ENCODE results near the gene PCLAF. TPM values are rescaled to one million over a fixed set of nuclear protein-coding genes. Genes with fewer than 3 reads are reported as not detected.
"Not testable (repeated sequence)": the region's sequence is repeated elsewhere in the genome, so short reads cannot be mapped to it uniquely, and the experiment has no call there.

PCLAF gene
- total RNA-seq, 1 experiment from 2014 or later: 138 TPM

DNA sequence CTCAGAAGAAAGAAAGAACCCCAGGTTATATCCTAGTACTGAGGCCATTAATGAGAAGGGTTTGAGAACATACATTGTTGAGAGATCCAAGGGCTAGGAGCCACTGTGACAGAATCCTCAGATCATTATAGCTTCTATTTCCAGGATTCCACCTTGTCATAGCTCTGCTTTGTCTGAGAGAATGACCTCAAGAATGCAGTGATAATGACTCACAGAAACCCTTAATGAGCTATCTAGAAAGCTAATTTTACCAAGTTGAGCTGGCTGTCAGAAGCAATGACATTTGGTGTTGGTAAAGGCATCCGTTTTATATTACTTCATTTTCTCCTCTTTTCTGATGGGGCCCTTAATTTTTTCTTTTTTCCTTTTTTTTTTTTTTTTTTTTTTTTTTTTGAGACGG is 17.3 kb upstream of the PCLAF start:
- POLR2A ChIA-PET (ENCODE audit: low non-redundant PET): interaction anchor here (0.6 kb wide), 1 partner anchor 11 kb away, joined by 8 read pairs; no protein-coding TSS in a partner anchor

DNA sequence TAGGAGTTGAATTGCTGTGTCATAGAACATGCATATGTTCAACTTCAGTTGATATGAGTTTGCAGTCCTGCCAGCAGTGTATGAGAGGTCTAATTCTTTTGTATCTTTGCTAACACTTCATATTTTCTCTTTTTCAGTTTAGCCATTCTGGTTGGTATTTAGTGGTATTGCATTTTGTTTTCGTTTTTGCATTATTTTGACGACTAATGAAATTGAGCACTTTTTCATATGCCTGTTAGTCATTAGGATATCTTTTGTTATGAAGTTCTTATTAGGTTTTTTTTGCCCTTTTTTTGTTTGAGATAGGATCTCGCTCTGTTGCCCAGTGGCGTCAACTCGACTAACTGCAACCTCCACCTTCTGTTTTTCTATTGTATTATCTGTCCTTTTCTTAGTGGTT is 15.5 kb upstream of the PCLAF start:
- peaks cover 35% of the 10 kb centered on the region for H3K36me3 ChIP-seq (ENCODE audit: insufficient read depth, low read length, poor library complexity, severe bottlenecking)
- ChIA-PET CTCF (no interaction called here), POLR2A (ENCODE audit: low non-redundant PET) (no interaction called here)
- BruUV-seq (replicated peaks): no TSS peak
- H3K27me3 ChIP-seq (replicated peaks; ENCODE audit: insufficient read depth, low read depth, low read length, poor library complexity): no peaks in the 10 kb centered on the region
- H3K27ac ChIP-seq (ENCODE audit: low read depth, low read length, poor library complexity, severe bottlenecking): no peak overlapping the region
- intact Hi-C loops (cut with micrococcal nuclease; ENCODE audit: unreplicated experiment): no loop called here
- TF ChIP-seq, protein P1, sequence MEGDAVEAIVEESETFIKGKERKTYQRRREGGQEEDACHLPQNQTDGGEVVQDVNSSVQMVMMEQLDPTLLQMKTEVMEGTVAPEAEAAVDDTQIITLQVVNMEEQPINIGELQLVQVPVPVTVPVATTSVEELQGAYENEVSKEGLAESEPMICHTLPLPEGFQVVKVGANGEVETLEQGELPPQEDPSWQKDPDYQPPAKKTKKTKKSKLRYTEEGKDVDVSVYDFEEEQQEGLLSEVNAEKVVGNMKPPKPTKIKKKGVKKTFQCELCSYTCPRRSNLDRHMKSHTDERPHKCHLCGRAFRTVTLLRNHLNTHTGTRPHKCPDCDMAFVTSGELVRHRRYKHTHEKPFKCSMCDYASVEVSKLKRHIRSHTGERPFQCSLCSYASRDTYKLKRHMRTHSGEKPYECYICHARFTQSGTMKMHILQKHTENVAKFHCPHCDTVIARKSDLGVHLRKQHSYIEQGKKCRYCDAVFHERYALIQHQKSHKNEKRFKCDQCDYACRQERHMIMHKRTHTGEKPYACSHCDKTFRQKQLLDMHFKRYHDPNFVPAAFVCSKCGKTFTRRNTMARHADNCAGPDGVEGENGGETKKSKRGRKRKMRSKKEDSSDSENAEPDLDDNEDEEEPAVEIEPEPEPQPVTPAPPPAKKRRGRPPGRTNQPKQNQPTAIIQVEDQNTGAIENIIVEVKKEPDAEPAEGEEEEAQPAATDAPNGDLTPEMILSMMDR (conservative IDR thresholded peaks at IDR 0.05; ENCODE audit: low read depth, low read length): no peak
- no peak for TF ChIP-seq EZH2 (IDR thresholded peaks at IDR 0.05; ENCODE audit: borderline replicate concordance, low read depth, low read length, poor library complexity, severe bottlenecking)
- H3K4me3 ChIP-seq (ENCODE audit: low read depth, low read length, poor library complexity, severe bottlenecking): no peak overlapping the region
- no peak for DNase-seq (ENCODE audit: low spot score)
- no peaks in the 10 kb centered on the region for H3K9me3 ChIP-seq (ENCODE audit: low read depth, low read length, poor library complexity, severe bottlenecking)
- H3K4me1 ChIP-seq (ENCODE audit: insufficient read depth, low read length, poor library complexity, severe bottlenecking): no peaks in the 10 kb centered on the region

More for the DNA sequence above, 17.3 kb upstream of the PCLAF start:
- CTCF ChIA-PET: interaction anchor here (0.6 kb wide), 2 partner anchors 18 to 355 kb away, joined by 3 to 6 read pairs; no protein-coding TSS in a partner anchor
- peaks cover 35% of the 10 kb centered on the region for H3K36me3 ChIP-seq (ENCODE audit: insufficient read depth, low read length, poor library complexity, severe bottlenecking)
- DNase-seq (ENCODE audit: low spot score): no peak
- no peak overlapping the region for H3K4me3 ChIP-seq (ENCODE audit: low read depth, low read length, poor library complexity, severe bottlenecking)
- H3K27me3 ChIP-seq (replicated peaks; ENCODE audit: insufficient read depth, low read depth, low read length, poor library complexity): no peaks in the 10 kb centered on the region
- no TSS peak for BruUV-seq (replicated peaks)
- no peaks in the 10 kb centered on the region for H3K4me1 ChIP-seq (ENCODE audit: insufficient read depth, low read length, poor library complexity, severe bottlenecking)
- no peak for TF ChIP-seq EZH2 (IDR thresholded peaks at IDR 0.05; ENCODE audit: borderline replicate concordance, low read depth, low read length, poor library complexity, severe bottlenecking)
- TF ChIP-seq, protein P1 (conservative IDR thresholded peaks at IDR 0.05; ENCODE audit: low read depth, low read length): no peak
- intact Hi-C loops (cut with micrococcal nuclease; ENCODE audit: unreplicated experiment): no loop called here
- no peak overlapping the region for H3K27ac ChIP-seq (ENCODE audit: low read depth, low read length, poor library complexity, severe bottlenecking)
- no peaks in the 10 kb centered on the region for H3K9me3 ChIP-seq (ENCODE audit: low read depth, low read length, poor library complexity, severe bottlenecking)

DNA sequence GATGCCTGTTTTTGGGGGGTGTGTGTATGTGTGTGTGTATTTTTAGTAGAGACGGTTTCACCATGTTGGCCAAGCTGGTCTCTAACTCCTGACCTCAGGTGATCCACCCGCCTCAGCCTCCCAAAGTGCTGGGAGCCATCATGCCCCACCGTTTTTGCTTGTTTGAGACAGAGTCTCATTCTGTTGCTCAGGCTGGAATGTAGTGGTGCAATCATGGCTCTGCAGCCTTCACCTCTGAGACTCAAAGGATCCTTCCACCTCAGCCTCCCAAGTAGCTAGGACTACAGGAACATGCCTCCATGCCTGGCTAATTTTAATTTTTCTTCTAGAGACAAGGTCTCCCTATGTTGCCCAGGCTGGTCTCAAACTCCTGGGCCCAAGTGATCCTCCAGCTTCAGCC is 11.2 kb upstream of the PCLAF start:
- POLR2A ChIA-PET (ENCODE audit: low non-redundant PET); BruUV-seq (replicated peaks); H3K27me3 ChIP-seq (replicated peaks; ENCODE audit: insufficient read depth, low read depth, low read length, poor library complexity); DNase-seq (ENCODE audit: low spot score); H3K27ac ChIP-seq (ENCODE audit: low read depth, low read length, poor library complexity, severe bottlenecking); H3K4me1 ChIP-seq (ENCODE audit: insufficient read depth, low read length, poor library complexity, severe bottlenecking); H3K9me3 ChIP-seq (ENCODE audit: low read depth, low read length, poor library complexity, severe bottlenecking); intact Hi-C loops (cut with micrococcal nuclease; ENCODE audit: unreplicated experiment); H3K4me3 ChIP-seq (ENCODE audit: low read depth, low read length, poor library complexity, severe bottlenecking); CTCF ChIA-PET: not testable (repeated sequence)
- H3K36me3 ChIP-seq (ENCODE audit: insufficient read depth, low read length, poor library complexity, severe bottlenecking): peaks cover 18% of the 10 kb centered on the region

DNA sequence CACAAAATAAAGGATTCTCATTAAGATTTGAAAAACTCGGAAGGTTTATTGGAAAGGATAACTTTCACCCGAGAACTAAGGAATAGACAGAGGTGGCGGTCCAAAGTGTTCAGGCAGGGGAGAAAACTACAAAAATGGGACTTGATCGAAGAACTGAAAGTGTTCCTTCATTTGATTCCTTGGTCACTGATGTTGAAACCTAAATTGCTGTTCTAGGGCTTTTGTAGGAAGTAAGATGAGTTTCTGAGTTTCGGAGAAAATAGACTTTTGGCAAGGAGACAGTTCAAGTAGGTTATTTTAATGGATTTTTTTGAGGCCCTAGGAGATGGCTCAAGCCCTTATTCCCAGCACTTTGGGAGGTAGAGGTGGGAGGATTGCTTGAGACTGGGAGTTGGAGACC is 7.8 kb upstream of the PCLAF start:
- H3K4me3 ChIP-seq (ENCODE audit: low read depth, low read length, poor library complexity, severe bottlenecking): peak overlapping the region; percentile 83

More for the DNA sequence above, 7.8 kb upstream of the PCLAF start:
- no peak for DNase-seq (ENCODE audit: low spot score)
- intact Hi-C loops (cut with micrococcal nuclease; ENCODE audit: unreplicated experiment): no loop called here
- no peak for TF ChIP-seq EZH2 (IDR thresholded peaks at IDR 0.05; ENCODE audit: borderline replicate concordance, low read depth, low read length, poor library complexity, severe bottlenecking)
- TF ChIP-seq, protein P1 (conservative IDR thresholded peaks at IDR 0.05; ENCODE audit: low read depth, low read length): no peak
- no TSS peak for BruUV-seq (replicated peaks)
- H3K36me3 ChIP-seq (ENCODE audit: insufficient read depth, low read length, poor library complexity, severe bottlenecking): no peaks in the 10 kb centered on the region
- ChIA-PET POLR2A (ENCODE audit: low non-redundant PET) (no interaction called here), CTCF (no interaction called here)
- no peak overlapping the region for H3K27ac ChIP-seq (ENCODE audit: low read depth, low read length, poor library complexity, severe bottlenecking)
- H3K9me3 ChIP-seq (ENCODE audit: low read depth, low read length, poor library complexity, severe bottlenecking): no peaks in the 10 kb centered on the region
- H3K4me1 ChIP-seq (ENCODE audit: insufficient read depth, low read length, poor library complexity, severe bottlenecking): peaks cover 6% of the 10 kb centered on the region
- no peaks in the 10 kb centered on the region for H3K27me3 ChIP-seq (replicated peaks; ENCODE audit: insufficient read depth, low read depth, low read length, poor library complexity)
